ENCODE data around the gene PARP14. TPM values are rescaled to one million over a fixed set of nuclear protein-coding genes. Genes with fewer than 3 reads are reported as not detected.

PARP14 gene
- total RNA-seq, 1 experiment from 2014 or later, result 17.4 TPM

- Histone ChIP-seq H3K4me1 (ENCODE audit: insufficient read depth, low read length) (no peaks in the 10 kb centered on the region), H2BK15ac (ENCODE audit: low read depth, low read length) (no peak overlapping the region), H2AFZ (ENCODE audit: low read length) (no peak overlapping the region), H3K23me2 (ENCODE audit: insufficient read length, low read depth, low read length, poor library complexity, severe bottlenecking) (no peaks in the 10 kb centered on the region), H4K5ac (ENCODE audit: insufficient read length, low read depth, low read length) (no peak overlapping the region), H2BK20ac (ENCODE audit: low read depth, low read length, poor library complexity, severe bottlenecking) (no peak overlapping the region), H3K18ac (ENCODE audit: insufficient read length, low read depth, low read length) (no peak overlapping the region), H3K79me1 (ENCODE audit: insufficient read depth, low read depth, low read length, poor library complexity, severe bottlenecking) (no peaks in the 10 kb centered on the region), H3K9ac (ENCODE audit: extremely low read depth, insufficient read length, low read length) (no peak overlapping the region), H2BK120ac (ENCODE audit: low read depth, low read length, poor library complexity, severe bottlenecking) (no peak overlapping the region), H3K14ac (ENCODE audit: insufficient read depth, low read length) (no peak overlapping the region), H2BK12ac (ENCODE audit: insufficient read length, low read depth, low read length) (no peak overlapping the region), H4K8ac (replicated peaks; ENCODE audit: insufficient read length, low read depth, low read length) (no peak overlapping the region), H4K91ac (ENCODE audit: insufficient read length, low read depth, low read length) (no peak overlapping the region), H3K9me3 (ENCODE audit: control insufficient read depth, low read depth, low read length) (no peaks in the 10 kb centered on the region), H3K23ac (ENCODE audit: insufficient read length, low read depth, low read length) (no peak overlapping the region), H3K4me2 (ENCODE audit: insufficient read depth, insufficient read length, low read length) (no peak overlapping the region), H3K56ac (ENCODE audit: insufficient read length, low read depth, low read length) (no peak overlapping the region), H3K79me2 (ENCODE audit: insufficient read depth, low read length) (no peaks in the 10 kb centered on the region), H3K27ac (ENCODE audit: insufficient read length, low read depth, low read length) (no peak overlapping the region), H4K20me1 (ENCODE audit: control insufficient read depth, insufficient read depth, insufficient read length) (no peaks in the 10 kb centered on the region), H3K4ac (ENCODE audit: low read depth, low read length) (no peak overlapping the region), H2BK5ac (ENCODE audit: insufficient read length, low read length) (no peak overlapping the region), H3T11ph (ENCODE audit: low read length) (no peak overlapping the region), H2AK5ac (ENCODE audit: insufficient read length, low read length) (no peak overlapping the region), H3K27me3 (ENCODE audit: insufficient read depth, low read length) (no peaks in the 10 kb centered on the region)
- peaks cover 0 to 3% of the 10 kb centered on the region in 2 experiments; a peak in 2 of 5 replicates for H3K9me3 Mint-ChIP-seq
- WGBS (ENCODE audit: extremely low coverage, insufficient read length, low lambda C conversion rate), result no CpG with 5 or more reads among the region's 4 CpGs
- H3K36me3 Mint-ChIP-seq (ENCODE audit: insufficient read depth in 1 of 3, low read depth in 3 of 3), result no peaks in the 10 kb centered on the region
- H3K4me1 Mint-ChIP-seq, result peaks cover 0 to 5% of the 10 kb centered on the region in 2 experiments; a peak in 1 of 4 replicates
- no peak overlapping the region for H3K4me3 Mint-ChIP-seq
- H3K27ac Mint-ChIP-seq, result no peak overlapping the region
- H3K27me3 Mint-ChIP-seq (ENCODE audit: low read depth), result peaks cover 13% of the 10 kb centered on the region
- no peak for TF ChIP-seq CTCF (conservative IDR thresholded peaks at IDR 0.05)
- DNase-seq, result no peak
These were observed 15.3 kb upstream of the PARP14 start for GRCh38 chr3:122665226-122665786.
